Kidney epithelial cell (primary cell): ENCODE results near the gene EPAS1. TPM values are rescaled to one million over a fixed set of nuclear protein-coding genes. Genes with fewer than 3 reads are reported as not detected.
A peak's percentile ranks its signal among the peaks of the same experiment; 100 is the strongest.

ENCODE experiments used
- DNase-seq: peaks from one replicate; pipeline ENCODE4 v3.0.0-alpha.2; 2010; ENCODE audit warnings: low read depth
- H3K27me3 ChIP-seq: 2 replicates; pipeline ENCODE4 v1.6.0; 2011; ENCODE audit warnings: low read length; ENCODE audit not compliant: control insufficient read depth, insufficient read depth
- H3K36me3 ChIP-seq: 2 replicates; pipeline ENCODE4 v1.5.1; 2011; ENCODE audit warnings: low read length; ENCODE audit not compliant: control insufficient read depth, insufficient read depth
- H3K4me3 ChIP-seq: 2 replicates; pipeline ENCODE4 v1.5.1; 2011; ENCODE audit warnings: low read depth, mild to moderate bottlenecking, control low read depth, low read length
- CTCF ChIP-seq: IDR thresholded peaks from 2 replicates; pipeline ENCODE4 v1.5.1; 2011; ENCODE audit warnings: mild to moderate bottlenecking, moderate library complexity, low read length, control low read depth, inconsistent platforms; ENCODE audit not compliant: insufficient read depth, poor library complexity, severe bottlenecking
- total RNA-seq: library from RNA; depleted of rRNA; stranded (reverse); fragments of >200 nt; gene quantifications from 2 replicates; pipeline ENCODE4 v1.2.3, GENCODE V29; 2015

EPAS1 gene
- total RNA-seq, 1 donor from 2014 or later: 94.3 TPM

- H3K27me3 ChIP-seq: peaks cover 32% of the 10 kb centered on the region
- H3K36me3 ChIP-seq: no peaks in the 10 kb centered on the region
- peak overlapping the region; percentile 56 for H3K4me3 ChIP-seq
- DNase-seq: no peak
- TF ChIP-seq CTCF: no peak
Observed at GRCh38 chr2:46299365-46300263, 2.4 kb downstream of the EPAS1 start.

GRCh38 chr2:46300406-46300832, 3.2 kb downstream of the EPAS1 start:
- DNase-seq: no peak
- no peak for TF ChIP-seq CTCF
- H3K4me3 ChIP-seq: no peak overlapping the region
- peaks cover 32% of the 10 kb centered on the region for H3K27me3 ChIP-seq
- no peaks in the 10 kb centered on the region for H3K36me3 ChIP-seq

- no peak overlapping the region for H3K4me3 ChIP-seq
- no peaks in the 10 kb centered on the region for H3K36me3 ChIP-seq
- H3K27me3 ChIP-seq: peaks cover 25% of the 10 kb centered on the region
- TF ChIP-seq CTCF: no peak
- DNase-seq: no peak
Observed at GRCh38 chr2:46302005-46302695, 4.9 kb downstream of the EPAS1 start.

- H3K36me3 ChIP-seq: no peaks in the 10 kb centered on the region
- DNase-seq: no peak
- peaks cover 16% of the 10 kb centered on the region for H3K27me3 ChIP-seq
- TF ChIP-seq CTCF: no peak
- H3K4me3 ChIP-seq: no peak overlapping the region
Observed at GRCh38 chr2:46303233-46303632, 6.0 kb downstream of the EPAS1 start.

- Histone ChIP-seq H3K27me3 (peaks cover 10% of the 10 kb centered on the region), H3K4me3 (no peak overlapping the region), H3K36me3 (no peaks in the 10 kb centered on the region)
- no peak for TF ChIP-seq CTCF
- no peak for DNase-seq
Observed at GRCh38 chr2:46303822-46304221, 6.6 kb downstream of the EPAS1 start.
